B cell (primary cell): ENCODE measurements around the gene TLE6. TPM values are rescaled to one million over a fixed set of nuclear protein-coding genes. Genes with fewer than 3 reads are reported as not detected.

Source experiments
- ATAC-seq: fragments of 200-7000 bp; cut with Tn5 transposase; one replicate; pipeline ENCODE4 v1.10.0; 2021; ENCODE audit warnings: low read depth, mild to moderate bottlenecking, moderate number of reproducible peaks, moderate library complexity
- CTCF ChIA-PET: fragments of 350-600 bp; sonication (Branson Sonifier 250); formaldehyde crosslinking; loops from one replicate; lab custom pipeline; 2021; ENCODE audit warnings: antibody characterized with exemption, inconsistent platforms; lab: Charles Lee
- POLR2A ChIA-PET: fragments of 350-600 bp; sonication (Branson Sonifier 250); formaldehyde crosslinking; loops from one replicate; lab custom pipeline; 2021; ENCODE audit warnings: antibody characterized with exemption; lab: Charles Lee
- DNase-seq: peaks from one replicate; pipeline ENCODE4 v3.0.0; 2013
- H2AFZ ChIP-seq: 2 replicates; pipeline ENCODE4 v1.6.1; 2012; ENCODE audit warnings: mild to moderate bottlenecking, low read depth, low read length; ENCODE audit not compliant: insufficient read depth, poor library complexity, severe bottlenecking
- H3K27ac ChIP-seq, 2 donors: 1 replicate in 1 of 2; 2 replicates in 1 of 2; pipeline ENCODE4 v1.5.1; 2012 to 2013; ENCODE audit warnings: low read length in 2 of 2, mild to moderate bottlenecking in 2 of 2, moderate library complexity in 1 of 2
- H3K27me3 ChIP-seq, 4 experiments: fragments of 200-600 bp in 1 of 4; sonication (generic) in 1 of 4; replicated peaks in 1 of 4; 1 replicate in 2 of 4; 2 replicates in 2 of 4; pipeline versions ENCODE4 v1.6.1 to v1.7.0; 2013 to 2016; ENCODE audit warnings: low read length in 3 of 4, mild to moderate bottlenecking in 2 of 4, mixed read lengths in 1 of 4, moderate library complexity in 1 of 4; ENCODE audit not compliant: insufficient read depth in 4 of 4, control insufficient read depth in 3 of 4; ENCODE audit errors: control extremely low read depth in 1 of 4
- H3K36me3 ChIP-seq, 2 experiments: replicated peaks in 1 of 2; 1 replicate in 1 of 2; 2 replicates in 1 of 2; pipeline versions ENCODE4 v1.6.1 to v1.7.1; 2013; ENCODE audit warnings: low read length in 1 of 2; ENCODE audit not compliant: insufficient read depth in 2 of 2, control insufficient read depth in 1 of 2; ENCODE audit errors: control extremely low read depth in 1 of 2, extremely low read depth in 1 of 2
- H3K4me1 ChIP-seq, 2 donors: fragments of 200-600 bp in 1 of 2; sonication (generic) in 1 of 2; 1 replicate in 1 of 2; 2 replicates in 1 of 2; pipeline versions ENCODE4 v1.5.1 to v1.6.1; 2013 to 2017; ENCODE audit warnings: low read length in 2 of 2; ENCODE audit not compliant: control insufficient read depth in 2 of 2, insufficient read depth in 2 of 2
- H3K4me2 ChIP-seq: replicated peaks from 2 replicates; pipeline ENCODE3; 2012; ENCODE audit warnings: mild to moderate bottlenecking, low read depth, low read length; ENCODE audit not compliant: poor library complexity, severe bottlenecking
- H3K4me3 ChIP-seq, 5 experiments: fragments of 200-600 bp in 1 of 5; sonication (generic) in 1 of 5; 1 replicate in 3 of 5; 2 replicates in 2 of 5; pipeline versions ENCODE4 v1.5.1 to v1.7.0; 2011 to 2016; ENCODE audit warnings: low read length in 4 of 5, mild to moderate bottlenecking in 4 of 5, low read depth in 2 of 5, control low read depth in 1 of 5, moderate library complexity in 1 of 5; ENCODE audit not compliant: insufficient read depth in 1 of 5; ENCODE audit errors: control extremely low read depth in 1 of 5, extremely low read depth in 1 of 5
- H3K79me2 ChIP-seq: fragments of 200-600 bp; sonication (generic); one replicate; pipeline ENCODE4 v1.6.0; 2016; ENCODE audit warnings: low read length; ENCODE audit not compliant: control insufficient read depth, insufficient read depth
- H3K9ac ChIP-seq: fragments of 200-600 bp; sonication (generic); 2 replicates; pipeline ENCODE4 v1.6.1; 2017; ENCODE audit warnings: mild to moderate bottlenecking, low read length, moderate library complexity
- H3K9me3 ChIP-seq, 3 donors: one replicate each; pipeline versions ENCODE4 v1.6.1 to v1.7.1; 2013; ENCODE audit warnings: low read length in 2 of 3; ENCODE audit not compliant: control insufficient read depth in 2 of 3, insufficient read depth in 1 of 3; ENCODE audit errors: control extremely low read depth in 1 of 3
- H4K20me1 ChIP-seq: 2 replicates; pipeline ENCODE4 v1.6.0; 2012; ENCODE audit warnings: mild to moderate bottlenecking, low read length; ENCODE audit not compliant: insufficient read depth, control insufficient read depth, poor library complexity, severe bottlenecking
- H3K27ac Mint-ChIP-seq: one replicate; pipeline ENCODE4 v1.8.0; 2021; ENCODE audit warnings: mixed read lengths
- H3K27me3 Mint-ChIP-seq: one replicate; pipeline ENCODE4 v1.8.0; 2021; ENCODE audit warnings: mixed read lengths
- H3K4me1 Mint-ChIP-seq: one replicate; pipeline ENCODE4 v1.8.0; 2021; ENCODE audit warnings: mixed read lengths
- H3K4me3 Mint-ChIP-seq: one replicate; pipeline ENCODE4 v1.8.0; 2021; ENCODE audit warnings: mixed read lengths
- H3K9me3 Mint-ChIP-seq: one replicate; pipeline ENCODE4 v1.8.0; 2022; ENCODE audit warnings: mixed read lengths; ENCODE audit not compliant: insufficient read depth
- EZH2 ChIP-seq: IDR thresholded peaks from 2 replicates; pipeline ENCODE4 v1.6.1; 2012; ENCODE audit warnings: borderline replicate concordance, low read depth, mild to moderate bottlenecking, moderate library complexity, low read length; ENCODE audit not compliant: insufficient read depth, poor library complexity, severe bottlenecking
- WGBS: methylation state at CpG from one replicate; pipeline ENCODE4 v1.1.5; 2013; ENCODE audit warnings: missing lambda C conversion rate; ENCODE audit not compliant: insufficient coverage; 5-methylcytosine and 5-hydroxymethylcytosine counted together
- intact Hi-C: fragments of 100-400 bp; cut with micrococcal nuclease; formaldehyde crosslinking; loops from one replicate; pipeline ENCODE4 v1.10.0; 2022
- polyA plus RNA-seq: library from polyadenylated mRNA; depleted of rRNA; stranded (reverse); fragments of >200 nt; gene quantifications from 2 replicates; pipeline ENCODE4 v1.2.3, GENCODE V29; 2012
- total RNA-seq, 2 donors: library from RNA; stranded (reverse); fragments of 120-200 nt in 1 of 2; gene quantifications; 1 replicate in 1 of 2; 2 replicates in 1 of 2; pipeline versions ENCODE4 v1.2.3 to v1.2.4, GENCODE V29; 2013 to 2022
- TF ChIP-seq, protein P1 (sequence below): fragments of 200-600 bp; IDR thresholded peaks from one replicate; pipeline ENCODE4 v1.8.0; 2022; ENCODE audit warnings: antibody characterized with exemption, mild to moderate bottlenecking

The TLE6 gene
- total and polyA plus RNA-seq, 2 donors (not counting 1 experiment from before 2014, with no cell fraction given) = 1.5 to 3.0 TPM

DNA sequence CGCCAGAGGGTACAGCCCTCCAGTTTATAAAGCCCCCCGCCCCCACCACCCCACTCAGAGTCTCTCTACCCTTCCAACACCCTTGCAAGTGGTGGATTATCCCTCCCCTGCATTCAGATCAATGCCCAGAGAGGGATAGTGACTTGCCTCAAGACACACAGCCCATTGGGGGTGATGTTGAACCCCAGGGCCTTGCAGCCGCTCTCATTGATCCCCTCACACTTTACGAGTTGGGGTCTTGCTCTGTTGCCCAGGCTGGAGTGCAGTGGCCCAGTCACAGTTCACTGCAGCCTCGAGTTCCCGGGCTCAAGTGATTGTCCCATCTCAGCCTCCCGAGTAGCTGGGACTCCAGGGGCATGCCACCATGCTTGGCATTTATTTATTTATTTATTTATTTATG, 40.6 kb downstream of the TLE6 start:
- no peak for DNase-seq
- Histone ChIP-seq H2AFZ (no peak overlapping the region), H3K27ac (no peak overlapping the region), H4K20me1 (no peaks in the 10 kb centered on the region), H3K79me2 (no peaks in the 10 kb centered on the region), H3K36me3 (no peaks in the 10 kb centered on the region), H3K4me1 (no peaks in the 10 kb centered on the region), H3K27me3 (peaks cover 0 to 2% (median 0%) of the 10 kb centered on the region in 4 experiments), H3K4me3 (no peak overlapping the region), H3K9me3 (no peaks in the 10 kb centered on the region), H3K4me2 (no peak overlapping the region), H3K9ac (no peak overlapping the region)
- Mint-ChIP-seq H3K27me3 (peaks cover 7% of the 10 kb centered on the region), H3K27ac (no peak overlapping the region), H3K4me3 (no peak overlapping the region), H3K4me1 (no peaks in the 10 kb centered on the region), H3K9me3 (no peaks in the 10 kb centered on the region)
- ATAC-seq = no peak
- TF ChIP-seq, protein P1, sequence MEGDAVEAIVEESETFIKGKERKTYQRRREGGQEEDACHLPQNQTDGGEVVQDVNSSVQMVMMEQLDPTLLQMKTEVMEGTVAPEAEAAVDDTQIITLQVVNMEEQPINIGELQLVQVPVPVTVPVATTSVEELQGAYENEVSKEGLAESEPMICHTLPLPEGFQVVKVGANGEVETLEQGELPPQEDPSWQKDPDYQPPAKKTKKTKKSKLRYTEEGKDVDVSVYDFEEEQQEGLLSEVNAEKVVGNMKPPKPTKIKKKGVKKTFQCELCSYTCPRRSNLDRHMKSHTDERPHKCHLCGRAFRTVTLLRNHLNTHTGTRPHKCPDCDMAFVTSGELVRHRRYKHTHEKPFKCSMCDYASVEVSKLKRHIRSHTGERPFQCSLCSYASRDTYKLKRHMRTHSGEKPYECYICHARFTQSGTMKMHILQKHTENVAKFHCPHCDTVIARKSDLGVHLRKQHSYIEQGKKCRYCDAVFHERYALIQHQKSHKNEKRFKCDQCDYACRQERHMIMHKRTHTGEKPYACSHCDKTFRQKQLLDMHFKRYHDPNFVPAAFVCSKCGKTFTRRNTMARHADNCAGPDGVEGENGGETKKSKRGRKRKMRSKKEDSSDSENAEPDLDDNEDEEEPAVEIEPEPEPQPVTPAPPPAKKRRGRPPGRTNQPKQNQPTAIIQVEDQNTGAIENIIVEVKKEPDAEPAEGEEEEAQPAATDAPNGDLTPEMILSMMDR = no peak
- TF ChIP-seq EZH2 = no peak
- ChIA-PET POLR2A (no interaction called here), CTCF (no interaction called here)
- intact Hi-C loops = no loop called here
- WGBS = 96% methylated on average over 2 of the region's 7 CpGs

DNA sequence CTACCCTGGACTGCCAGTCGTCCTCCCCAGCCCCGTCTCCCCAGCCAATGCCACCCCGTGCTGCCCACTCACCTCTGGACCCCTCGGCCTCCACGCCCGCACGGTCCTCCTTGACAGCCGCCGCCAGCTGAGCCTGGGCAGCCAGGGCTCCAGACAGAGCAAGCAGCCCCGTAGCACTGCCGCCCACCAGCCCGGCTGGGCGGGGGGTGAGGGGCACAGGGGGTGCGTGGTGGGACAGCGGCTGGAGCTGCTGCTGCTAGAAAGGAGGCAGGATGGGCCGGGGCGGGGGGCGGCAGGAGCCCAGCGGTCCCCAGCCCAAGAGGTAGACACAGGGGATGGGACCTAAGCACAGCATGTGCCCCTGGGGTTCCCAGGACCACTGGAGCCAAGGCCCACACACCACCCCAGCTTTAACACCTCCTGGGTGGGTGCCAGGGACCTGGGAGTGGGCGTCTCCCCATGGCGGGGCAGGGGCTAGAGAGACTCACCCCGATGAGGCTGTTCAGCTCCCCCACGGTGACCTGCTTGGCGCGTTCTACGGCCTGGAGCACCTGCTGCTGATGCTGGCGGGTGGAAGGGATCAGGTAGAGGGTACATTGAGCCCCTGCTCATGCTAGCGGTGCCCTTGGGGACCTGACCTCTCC, 42.0 kb downstream of the TLE6 start:
- H3K9me3 Mint-ChIP-seq = no peaks in the 10 kb centered on the region
- Histone ChIP-seq H3K9ac (no peak overlapping the region), H3K4me3 (no peak overlapping the region), H3K27me3 (peaks cover 0 to 6% (median 2%) of the 10 kb centered on the region in 4 experiments), H3K27ac (no peak overlapping the region), H3K4me1 (no peaks in the 10 kb centered on the region), H4K20me1 (no peaks in the 10 kb centered on the region), H3K9me3 (no peaks in the 10 kb centered on the region), H3K36me3 (no peaks in the 10 kb centered on the region), H3K79me2 (no peaks in the 10 kb centered on the region), H2AFZ (no peak overlapping the region), H3K4me2 (no peak overlapping the region)
- intact Hi-C loops = no loop called here
- ChIA-PET CTCF (no interaction called here), POLR2A (no interaction called here)
- peaks cover under 1% of the 10 kb centered on the region for H3K4me1 Mint-ChIP-seq
- peaks cover 16% of the 10 kb centered on the region for H3K27me3 Mint-ChIP-seq
- no peak for ATAC-seq
- H3K4me3 Mint-ChIP-seq = no peak overlapping the region
- 95% methylated on average over 21 of the region's 28 CpGs for WGBS
- DNase-seq = no peak
- no peak for TF ChIP-seq EZH2
- TF ChIP-seq, protein P1 = no peak
- H3K27ac Mint-ChIP-seq = no peak overlapping the region
